CD14-positive monocyte (primary cell): Measurements from ENCODE around the gene RXFP1. TPM values are rescaled to one million over a fixed set of nuclear protein-coding genes. Genes with fewer than 3 reads are reported as not detected.
A peak's percentile ranks its signal among the peaks of the same experiment; 100 is the strongest.

Experiments used
- DNase-seq, 3 donors: peaks; one replicate each; pipeline ENCODE4 v3.0.0-alpha.2; 2011 to 2022
- H2AFZ ChIP-seq: 2 replicates; pipeline ENCODE4 v1.6.0; 2012; ENCODE audit warnings: mild to moderate bottlenecking, low read depth, low read length, inconsistent platforms; ENCODE audit not compliant: insufficient read depth, poor library complexity, severe bottlenecking
- H3K27ac ChIP-seq, 2 donors: 1 replicate in 1 of 2; 2 replicates in 1 of 2; pipeline ENCODE4 v1.5.1; 2012 to 2013; ENCODE audit warnings: low read length in 2 of 2, control low read depth in 1 of 2, inconsistent platforms in 1 of 2, low read depth in 1 of 2, mild to moderate bottlenecking in 1 of 2
- H3K27me3 ChIP-seq, 2 donors: one replicate each; pipeline versions ENCODE4 v1.6.0 to v1.6.1; 2011 to 2013; ENCODE audit warnings: low read length in 2 of 2; ENCODE audit not compliant: control insufficient read depth in 2 of 2, insufficient read depth in 2 of 2
- H3K36me3 ChIP-seq, 2 donors: replicated peaks in 1 of 2; 1 replicate in 1 of 2; 2 replicates in 1 of 2; pipeline versions ENCODE4 v1.5.1 to v1.6.1; 2012 to 2013; ENCODE audit warnings: low read length in 2 of 2, control low read depth in 1 of 2, inconsistent platforms in 1 of 2, mild to moderate bottlenecking in 1 of 2; ENCODE audit not compliant: insufficient read depth in 2 of 2, control insufficient read depth in 1 of 2
- H3K4me1 ChIP-seq, 2 donors: 1 replicate in 1 of 2; 2 replicates in 1 of 2; pipeline versions ENCODE4 v1.5.1 to v1.6.1; 2012 to 2013; ENCODE audit warnings: low read length in 2 of 2, control low read depth in 1 of 2, inconsistent platforms in 1 of 2, mild to moderate bottlenecking in 1 of 2, moderate library complexity in 1 of 2; ENCODE audit not compliant: insufficient read depth in 2 of 2, control insufficient read depth in 1 of 2
- H3K4me2 ChIP-seq: replicated peaks from 2 replicates; pipeline ENCODE3; 2012; ENCODE audit warnings: low read length, moderate library complexity, mild to moderate bottlenecking; ENCODE audit not compliant: poor library complexity, severe bottlenecking; ENCODE audit errors: extremely low read depth
- H3K4me3 ChIP-seq, 3 experiments: fragments of 200-600 bp in 1 of 3; sonication (generic) in 1 of 3; replicated peaks in 1 of 3; 1 replicate in 2 of 3; 2 replicates in 1 of 3; pipeline ENCODE4 v1.5.1; 2011 to 2013; ENCODE audit warnings: low read length in 3 of 3, mild to moderate bottlenecking in 3 of 3, control low read depth in 2 of 3, low read depth in 2 of 3, inconsistent platforms in 1 of 3, moderate library complexity in 1 of 3
- H3K79me2 ChIP-seq: 2 replicates; pipeline ENCODE4 v1.6.0; 2012; ENCODE audit warnings: mild to moderate bottlenecking, control low read depth, inconsistent platforms, low read length, moderate library complexity; ENCODE audit not compliant: insufficient read depth
- H3K9ac ChIP-seq: 2 replicates; pipeline ENCODE4 v1.6.0; 2017; ENCODE audit warnings: low read length, mild to moderate bottlenecking; ENCODE audit not compliant: insufficient read depth, poor library complexity, severe bottlenecking
- H3K9me3 ChIP-seq, 2 donors: replicated peaks in 1 of 2; 1 replicate in 1 of 2; 2 replicates in 1 of 2; pipeline versions ENCODE4 v1.5.1 to v1.6.1; 2012 to 2013; ENCODE audit warnings: low read length in 2 of 2, control low read depth in 1 of 2; ENCODE audit not compliant: control insufficient read depth in 1 of 2, insufficient read depth in 1 of 2
- H4K20me1 ChIP-seq: 2 replicates; pipeline ENCODE4 v1.6.0; 2012; ENCODE audit warnings: mild to moderate bottlenecking, low read length, control low read depth, moderate library complexity; ENCODE audit not compliant: insufficient read depth
- H3K27ac Mint-ChIP-seq, 7 donors: one replicate each; pipeline ENCODE4 v1.8.0; 2020; ENCODE audit warnings: mild to moderate bottlenecking in 7 of 7, mixed read lengths in 7 of 7, moderate library complexity in 6 of 7, inconsistent platforms in 2 of 7
- H3K27me3 Mint-ChIP-seq, 3 donors: one replicate each; pipeline ENCODE4 v1.8.0; 2021 to 2022; ENCODE audit warnings: low read depth in 3 of 3, mild to moderate bottlenecking in 3 of 3, mixed read lengths in 3 of 3, moderate library complexity in 3 of 3, inconsistent platforms in 1 of 3
- H3K36me3 Mint-ChIP-seq, 2 donors: one replicate each; pipeline ENCODE4 v1.8.0; 2020; ENCODE audit warnings: mixed read lengths in 2 of 2, inconsistent platforms in 1 of 2, mild to moderate bottlenecking in 1 of 2
- H3K4me1 Mint-ChIP-seq: one replicate; pipeline ENCODE4 v1.8.0; 2020; ENCODE audit warnings: mild to moderate bottlenecking, mixed read lengths
- H3K4me3 Mint-ChIP-seq, 2 donors: one replicate each; pipeline ENCODE4 v1.8.0; 2020; ENCODE audit warnings: mild to moderate bottlenecking in 2 of 2, mixed read lengths in 2 of 2, moderate library complexity in 1 of 2
- H3K9me3 Mint-ChIP-seq, 7 donors: one replicate each; pipeline ENCODE4 v1.8.0; 2020 to 2022; ENCODE audit warnings: mixed read lengths in 7 of 7, mild to moderate bottlenecking in 6 of 7, moderate library complexity in 6 of 7, inconsistent platforms in 2 of 7
- WGBS: methylation state at CpG from one replicate; pipeline ENCODE4 v1.1.5; 2013; ENCODE audit warnings: missing lambda C conversion rate; ENCODE audit not compliant: insufficient coverage; 5-methylcytosine and 5-hydroxymethylcytosine counted together
- intact Hi-C, 2 donors: fragments of 100-400 bp; cut with micrococcal nuclease; formaldehyde crosslinking; loops; one replicate each; pipeline versions ENCODE4 v1.15.0 to v1.15.1; 2023
- polyA plus RNA-seq, 3 donors: library from polyadenylated mRNA; depleted of rRNA in 1 of 3; unstranded in 2 of 3; stranded (reverse) in 1 of 3; fragments of 300-500 nt in 2 of 3; fragments of >200 nt in 1 of 3; fragmentation: Illumina TruSeq in 2 of 3; gene quantifications; 1 replicate in 2 of 3; 2 replicates in 1 of 3; pipeline ENCODE4 v1.2.3, GENCODE V29; 2012 to 2021
- TF ChIP-seq, protein P1 (sequence below): fragments of 200-600 bp; IDR thresholded peaks from one replicate; pipeline ENCODE4 v1.8.0; 2022; ENCODE audit warnings: antibody characterized with exemption, mild to moderate bottlenecking

Gene RXFP1
- polyA plus RNA-seq, 3 donors = 0.03 to 0.11 TPM; not detected in 1

- H3K27ac Mint-ChIP-seq = peak overlapping the region in 1 of 7 donors; percentile 16
- H3K36me3 Mint-ChIP-seq = peaks cover 9 to 20% of the 10 kb centered on the region in 2 donors
- H3K27ac ChIP-seq = no peak overlapping the region
- H3K9me3 ChIP-seq = no peaks in the 10 kb centered on the region
- peaks cover 45% of the 10 kb centered on the region for H3K79me2 ChIP-seq
- no peak for DNase-seq
- H3K9ac ChIP-seq = no peak overlapping the region
- no peak overlapping the region for H3K4me3 Mint-ChIP-seq
- peaks cover 15% of the 10 kb centered on the region for H3K4me1 Mint-ChIP-seq
- intact Hi-C loops = loop anchor here in 1 of 2 donors (10.0 kb wide), 1 partner anchor 49 kb away; the partner anchor contains the start of gene PPID
- no peak overlapping the region for H3K4me2 ChIP-seq
- TF ChIP-seq, protein P1, sequence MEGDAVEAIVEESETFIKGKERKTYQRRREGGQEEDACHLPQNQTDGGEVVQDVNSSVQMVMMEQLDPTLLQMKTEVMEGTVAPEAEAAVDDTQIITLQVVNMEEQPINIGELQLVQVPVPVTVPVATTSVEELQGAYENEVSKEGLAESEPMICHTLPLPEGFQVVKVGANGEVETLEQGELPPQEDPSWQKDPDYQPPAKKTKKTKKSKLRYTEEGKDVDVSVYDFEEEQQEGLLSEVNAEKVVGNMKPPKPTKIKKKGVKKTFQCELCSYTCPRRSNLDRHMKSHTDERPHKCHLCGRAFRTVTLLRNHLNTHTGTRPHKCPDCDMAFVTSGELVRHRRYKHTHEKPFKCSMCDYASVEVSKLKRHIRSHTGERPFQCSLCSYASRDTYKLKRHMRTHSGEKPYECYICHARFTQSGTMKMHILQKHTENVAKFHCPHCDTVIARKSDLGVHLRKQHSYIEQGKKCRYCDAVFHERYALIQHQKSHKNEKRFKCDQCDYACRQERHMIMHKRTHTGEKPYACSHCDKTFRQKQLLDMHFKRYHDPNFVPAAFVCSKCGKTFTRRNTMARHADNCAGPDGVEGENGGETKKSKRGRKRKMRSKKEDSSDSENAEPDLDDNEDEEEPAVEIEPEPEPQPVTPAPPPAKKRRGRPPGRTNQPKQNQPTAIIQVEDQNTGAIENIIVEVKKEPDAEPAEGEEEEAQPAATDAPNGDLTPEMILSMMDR = no peak
- peaks cover 0 to 17% of the 10 kb centered on the region in 2 donors for H3K36me3 ChIP-seq
- peaks cover 9 to 14% of the 10 kb centered on the region in 2 donors for H3K4me1 ChIP-seq
- WGBS = 97% methylated on average over 3 of the region's 5 CpGs
- no peak overlapping the region for H3K4me3 ChIP-seq
- H3K9me3 Mint-ChIP-seq = no peaks in the 10 kb centered on the region
- no peaks in the 10 kb centered on the region for H3K27me3 ChIP-seq
- H3K27me3 Mint-ChIP-seq = no peaks in the 10 kb centered on the region
- no peak overlapping the region for H2AFZ ChIP-seq
- no peaks in the 10 kb centered on the region for H4K20me1 ChIP-seq
Observed at GRCh38 chr4:158676076-158676475, 154.4 kb downstream of the RXFP1 start.

- no peak overlapping the region for H3K27ac ChIP-seq
- H3K4me1 Mint-ChIP-seq = peaks cover 3% of the 10 kb centered on the region
- intact Hi-C loops = loop anchor here in 1 of 2 donors (10.0 kb wide), 1 partner anchor 46 kb away; the partner anchor contains the start of gene PPID
- H3K9me3 ChIP-seq = no peaks in the 10 kb centered on the region
- no peaks in the 10 kb centered on the region for H3K9me3 Mint-ChIP-seq
- no peaks in the 10 kb centered on the region for H4K20me1 ChIP-seq
- WGBS = no CpG with 5 or more reads among the region's 2 CpGs
- no peak for DNase-seq
- TF ChIP-seq, protein P1 = no peak
- no peak overlapping the region for H3K9ac ChIP-seq
- H3K4me3 ChIP-seq = no peak overlapping the region
- no peak overlapping the region for H2AFZ ChIP-seq
- H3K27ac Mint-ChIP-seq = no peak overlapping the region
- peaks cover 15 to 36% of the 10 kb centered on the region in 2 donors for H3K36me3 Mint-ChIP-seq
- peaks cover 5 to 39% of the 10 kb centered on the region in 2 donors for H3K36me3 ChIP-seq
- no peaks in the 10 kb centered on the region for H3K4me1 ChIP-seq
- no peaks in the 10 kb centered on the region for H3K27me3 Mint-ChIP-seq
- H3K4me3 Mint-ChIP-seq = no peak overlapping the region
- no peaks in the 10 kb centered on the region for H3K27me3 ChIP-seq
- H3K79me2 ChIP-seq = peaks cover 25% of the 10 kb centered on the region
- no peak overlapping the region for H3K4me2 ChIP-seq
Observed at GRCh38 chr4:158678767-158679166, 157.1 kb downstream of the RXFP1 start.
